Thyroid gland (tissue), 4 donors: ENCODE measurements around the gene MEPCE. TPM values are rescaled to one million over a fixed set of nuclear protein-coding genes. Genes with fewer than 3 reads are reported as not detected.
A peak's percentile ranks its signal among the peaks of the same experiment; 100 is the strongest.
"Not testable (repeated sequence)": the region's sequence is repeated elsewhere in the genome, so short reads cannot be mapped to it uniquely, and the experiment has no call there.

Experiments used
- DNase-seq, 2 donors: peaks; one replicate each; pipeline ENCODE4 v3.0.0-alpha.2; 2019
- H3K27ac ChIP-seq, 3 donors: fragments of 200-600 bp; sonication (generic); 1 replicate in 2 of 3; 2 replicates in 1 of 3; pipeline ENCODE4 v1.5.1; 2016 to 2019; ENCODE audit warnings: mild to moderate bottlenecking in 1 of 3, moderate library complexity in 1 of 3
- H3K27me3 ChIP-seq: fragments of 200-600 bp; sonication (generic); one replicate; pipeline ENCODE4 v1.5.1; 2019
- H3K36me3 ChIP-seq, 2 donors: fragments of 200-600 bp; sonication (generic); one replicate each; pipeline ENCODE4 v1.5.1; 2016 to 2019
- H3K4me1 ChIP-seq, 2 donors: fragments of 200-600 bp; sonication (generic); one replicate each; pipeline ENCODE4 v1.5.1; 2017 to 2019
- H3K4me3 ChIP-seq, 3 donors: fragments of 200-600 bp; sonication (generic); replicated peaks in 1 of 3; 1 replicate in 2 of 3; 2 replicates in 1 of 3; pipeline ENCODE4 v1.5.1; 2016; ENCODE audit warnings: mild to moderate bottlenecking in 1 of 3
- H3K9me3 ChIP-seq: fragments of 200-600 bp; sonication (generic); one replicate; pipeline ENCODE4 v1.5.1; 2017
- CTCF ChIP-seq, 6 experiments: fragments of 200-600 bp in 3 of 6; fragments of 450-650 bp in 3 of 6; sonication (generic) in 3 of 6; IDR thresholded peaks; one replicate each; pipeline ENCODE4 v1.5.1; 2016 to 2019; ENCODE audit warnings: antibody characterized with exemption in 6 of 6, mild to moderate bottlenecking in 2 of 6, inconsistent platforms in 1 of 6, moderate library complexity in 1 of 6
- POLR2A ChIP-seq, 2 donors: fragments of 450-650 bp; IDR thresholded peaks; one replicate each; pipeline ENCODE4 v1.6.1; 2017; ENCODE audit warnings: antibody characterized with exemption in 2 of 2, mild to moderate bottlenecking in 2 of 2, moderate library complexity in 1 of 2
- WGBS, 2 donors: methylation state at CpG; one replicate each; pipeline ENCODE4 v1.1.5; 2017; 5-methylcytosine and 5-hydroxymethylcytosine counted together
- intact Hi-C: fragments of 100-400 bp; cut with DNase I; formaldehyde crosslinking; loops from one replicate; pipeline ENCODE4 v1.15.1; 2023
- total RNA-seq, 4 donors: library from RNA; depleted of rRNA; stranded (reverse); fragments of >200 nt; gene quantifications; one replicate each; pipeline ENCODE4 v1.2.3, GENCODE V29; 2016

The MEPCE gene
- total RNA-seq = 10 to 100 TPM; 42.9 to 48.7 (median 45.6) TPM

- peak; percentile 97 to 98 for DNase-seq
- peaks cover 17 to 20% of the 10 kb centered on the region in 2 donors for H3K36me3 ChIP-seq
- no peaks in the 10 kb centered on the region for H3K27me3 ChIP-seq
- peaks cover 34 to 51% of the 10 kb centered on the region in 2 donors for H3K4me1 ChIP-seq
- intact Hi-C loops = no loop called here
- peak within 1 kb of the TSS; percentile 99 to 100 (median 99) for H3K27ac ChIP-seq
- peak in 1 of 2 donors; percentile 82 for TF ChIP-seq POLR2A (IDR thresholded peaks at IDR 0.05)
- TF ChIP-seq CTCF (IDR thresholded peaks at IDR 0.05) = no peak
- H3K9me3 ChIP-seq = no peaks in the 10 kb centered on the region
- 0% methylated on average over 36 to 39 of the region's 95 CpGs for WGBS, 2 donors
- H3K4me3 ChIP-seq = peak within 1 kb of the TSS; percentile 36 to 89 (median 88)
Observed at GRCh38 chr7:100429637-100430492, at the start of gene MEPCE. Gene MEPCE, plus strand, starts transcription at chr7:100429831. Its CDS starts 188 bp downstream, at chr7:100430019.

- Histone ChIP-seq H3K9me3 (no peaks in the 10 kb centered on the region), H3K4me1 (no peaks in the 10 kb centered on the region), H3K27ac (no peak overlapping the region), H3K4me3 (no peak overlapping the region), H3K27me3 (no peaks in the 10 kb centered on the region), H3K36me3 (no peaks in the 10 kb centered on the region)
- DNase-seq = no peak
- WGBS, 2 donors = 80% methylated on average over 4 of the region's 4 CpGs
- TF ChIP-seq POLR2A (IDR thresholded peaks at IDR 0.05) (no peak), CTCF (IDR thresholded peaks at IDR 0.05) (no peak)
- intact Hi-C loops = no loop called here
Observed at GRCh38 chr7:100380196-100380595, 49.4 kb upstream of the MEPCE start.

GRCh38 chr7:100381531-100382233, 47.9 kb upstream of the MEPCE start:
- 60 to 69% methylated on average over 10 to 27 of the region's 49 CpGs for WGBS, 2 donors
- DNase-seq, H3K4me1 ChIP-seq, H3K9me3 ChIP-seq, intact Hi-C loops, H3K4me3 ChIP-seq, H3K27me3 ChIP-seq, H3K36me3 ChIP-seq, H3K27ac ChIP-seq: not testable (repeated sequence)

- H3K36me3 ChIP-seq, DNase-seq, H3K9me3 ChIP-seq, H3K4me3 ChIP-seq, H3K27ac ChIP-seq, H3K27me3 ChIP-seq, intact Hi-C loops, H3K4me1 ChIP-seq: not testable (repeated sequence)
- 77 to 82% methylated on average over 8 of the region's 8 CpGs for WGBS, 2 donors
Observed at GRCh38 chr7:100382234-100382853, 47.3 kb upstream of the MEPCE start.

- intact Hi-C loops = no loop called here
- TF ChIP-seq CTCF (IDR thresholded peaks at IDR 0.05) (no peak), POLR2A (IDR thresholded peaks at IDR 0.05) (no peak)
- H3K36me3 ChIP-seq = no peaks in the 10 kb centered on the region
- no peak for DNase-seq
- H3K4me3 ChIP-seq = no peak overlapping the region
- no peaks in the 10 kb centered on the region for H3K27me3 ChIP-seq
- no peaks in the 10 kb centered on the region for H3K9me3 ChIP-seq
- H3K27ac ChIP-seq = no peak overlapping the region
- 81 to 89% methylated on average over 6 of the region's 6 CpGs for WGBS, 2 donors
- no peaks in the 10 kb centered on the region for H3K4me1 ChIP-seq
Observed at GRCh38 chr7:100384628-100385294, 44.9 kb upstream of the MEPCE start.
